Measurements from ENCODE around the gene KLK13.
A peak's percentile ranks its signal among the peaks of the same experiment; 100 is the strongest.

The KLK13 gene

DNA sequence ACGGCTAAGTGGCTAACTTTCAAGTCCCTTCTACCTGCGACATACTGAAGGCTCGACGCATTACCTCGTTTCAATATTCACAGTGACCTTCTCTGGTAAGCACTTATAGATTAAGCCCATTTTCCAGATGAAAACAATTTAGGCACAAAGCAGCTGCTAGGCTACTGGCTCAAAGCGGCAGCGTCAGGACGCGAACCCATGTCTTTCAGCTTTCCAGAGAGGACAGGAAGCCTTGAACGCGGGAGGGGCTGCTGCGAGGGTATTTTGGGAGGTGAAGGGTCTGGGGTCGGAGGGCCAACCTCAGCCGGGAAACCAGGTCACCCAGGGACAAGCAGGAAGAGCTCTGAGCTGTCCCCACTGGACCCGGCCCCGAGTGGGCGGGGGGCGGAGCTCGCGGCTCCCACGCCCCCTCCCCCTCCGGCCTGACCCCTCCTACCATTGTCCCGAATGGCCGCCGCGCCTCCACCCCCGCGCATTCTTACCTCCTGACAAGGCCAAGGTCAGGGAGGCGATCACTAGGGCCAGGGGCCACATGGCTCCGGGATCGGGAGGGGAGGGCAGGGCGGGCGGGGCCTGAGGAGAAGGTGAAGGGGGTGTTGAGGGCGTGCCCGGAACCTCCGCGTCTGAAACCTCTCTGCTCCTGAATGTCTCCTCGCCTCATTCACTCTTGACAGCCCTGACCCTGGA, at the start of gene KLK13:
TSS of gene KLK13 (minus strand) at position 559 of the 687 bp plus-strand sequence. CDS start at position 534, 25 bp downstream.
- no peak for DNase-seq (ENCODE audit: low read depth in 2 of 2)

DNA sequence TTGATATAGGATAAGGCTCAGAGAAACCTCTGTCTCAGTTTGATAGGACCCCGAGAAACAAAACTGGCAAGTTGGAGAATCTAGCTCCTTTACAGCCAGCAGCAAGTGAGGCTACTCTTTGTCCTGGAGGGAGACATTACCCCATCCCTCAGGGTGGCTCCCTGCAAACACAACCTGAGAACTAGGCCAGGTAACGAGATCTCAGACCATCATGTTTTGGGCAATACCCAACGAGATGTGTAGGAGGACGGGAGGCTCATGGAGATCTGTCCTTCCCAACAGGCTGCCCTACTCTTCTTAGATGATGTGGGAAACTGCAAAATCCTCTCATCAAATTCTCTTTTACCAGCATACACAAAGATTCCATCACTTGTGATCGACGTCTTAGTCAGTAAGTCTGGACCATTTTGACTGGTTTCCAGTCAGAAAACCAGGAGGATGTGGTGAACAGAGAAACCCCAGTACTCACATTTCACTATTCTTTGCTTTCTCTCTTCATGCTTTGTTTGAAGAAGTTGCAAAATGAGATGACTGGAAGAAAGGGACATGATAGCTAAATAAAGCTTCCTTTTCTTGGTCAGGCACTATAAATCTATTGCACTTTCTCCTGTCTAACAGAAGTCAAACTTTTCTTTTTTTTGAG, 49.3 kb upstream of the KLK13 start:
- DNase-seq (ENCODE audit: low read depth in 2 of 2) = no peak

DNA sequence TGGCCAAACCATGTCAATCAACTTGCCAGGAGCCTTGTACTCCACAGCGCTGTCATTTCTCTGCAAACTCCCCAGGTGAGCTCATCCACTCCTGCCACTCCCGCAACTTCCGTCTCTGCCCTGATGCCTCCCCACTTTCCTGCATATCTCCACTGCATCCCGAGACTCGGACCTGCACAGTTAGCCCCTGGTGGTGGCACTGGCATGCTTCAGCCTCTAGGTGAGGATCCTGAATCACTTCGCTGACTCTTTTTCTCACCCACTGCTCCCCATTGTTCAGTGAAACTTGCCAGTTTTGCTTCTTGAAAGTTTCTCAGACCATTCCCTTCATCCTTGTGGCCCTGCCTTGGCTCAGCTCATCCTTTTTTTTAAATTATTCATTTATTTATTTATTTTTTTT, 46.7 kb upstream of the KLK13 start:
- DNase-seq (ENCODE audit: low read depth in 2 of 2) = no peak

DNA sequence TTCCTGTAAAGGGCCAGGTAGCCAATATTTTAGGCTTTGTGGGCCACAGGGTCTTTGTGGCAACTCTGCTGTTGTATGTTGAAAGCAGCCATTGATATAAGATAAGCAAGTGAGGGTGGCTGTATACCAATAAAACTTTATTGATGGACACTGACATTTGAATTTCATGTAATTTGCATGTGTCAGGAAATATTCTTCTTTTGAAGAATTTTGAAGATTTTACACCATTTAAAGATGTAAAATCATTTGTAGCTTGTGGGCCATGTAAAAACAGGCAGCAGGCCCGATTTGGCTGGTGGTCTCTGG, 45.7 kb upstream of the KLK13 start:
- no peak for DNase-seq (ENCODE audit: low read depth in 2 of 2)

GRCh38 chr19:51108805-51109146, 43.9 kb upstream of the KLK13 start:
- DNase-seq (ENCODE audit: low read depth in 2 of 2) = no peak

DNA sequence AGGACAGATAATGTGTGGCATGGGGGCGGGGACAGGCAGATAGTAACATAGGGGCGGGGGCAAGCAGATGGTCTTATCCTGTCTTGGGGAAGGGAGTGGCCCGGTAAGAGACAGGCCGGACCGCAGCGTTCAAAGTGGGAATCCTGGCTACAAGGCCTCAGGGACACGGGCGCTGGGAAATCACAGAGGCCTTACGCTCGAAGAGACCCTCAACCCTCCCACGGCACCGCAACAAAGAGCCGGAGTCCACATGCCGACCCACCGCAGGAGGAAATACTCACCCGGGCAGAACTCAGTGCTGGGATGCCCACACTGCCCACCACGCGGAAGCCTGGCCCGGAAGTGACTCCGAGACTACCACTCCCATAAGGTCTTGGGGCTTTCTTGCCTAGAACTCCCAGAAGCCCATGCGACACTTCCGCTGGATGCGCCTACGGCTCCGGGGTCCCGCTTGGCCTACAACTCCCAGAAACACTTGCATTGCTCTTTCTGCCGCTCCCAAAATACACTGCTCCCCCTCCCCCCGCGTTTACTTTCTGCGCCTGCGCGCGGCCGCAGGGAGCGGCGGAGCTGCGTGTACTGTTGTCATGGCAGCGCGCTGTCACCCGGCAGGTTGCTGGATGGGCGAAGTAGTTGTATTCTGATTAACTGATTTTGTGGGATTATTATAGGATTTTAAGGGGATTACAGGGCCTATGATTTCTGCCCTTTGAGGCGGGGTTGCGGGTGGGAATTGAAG, 43.3 kb upstream of the KLK13 start, which contains the start of gene CTU1:
TSS of gene CTU1 (minus strand) at position 344 of the 739 bp plus-strand sequence. CDS start 3,840 bp downstream, outside the sequence.
- DNase-seq (ENCODE audit: low read depth in 2 of 2) = peak; percentile 95

DNA sequence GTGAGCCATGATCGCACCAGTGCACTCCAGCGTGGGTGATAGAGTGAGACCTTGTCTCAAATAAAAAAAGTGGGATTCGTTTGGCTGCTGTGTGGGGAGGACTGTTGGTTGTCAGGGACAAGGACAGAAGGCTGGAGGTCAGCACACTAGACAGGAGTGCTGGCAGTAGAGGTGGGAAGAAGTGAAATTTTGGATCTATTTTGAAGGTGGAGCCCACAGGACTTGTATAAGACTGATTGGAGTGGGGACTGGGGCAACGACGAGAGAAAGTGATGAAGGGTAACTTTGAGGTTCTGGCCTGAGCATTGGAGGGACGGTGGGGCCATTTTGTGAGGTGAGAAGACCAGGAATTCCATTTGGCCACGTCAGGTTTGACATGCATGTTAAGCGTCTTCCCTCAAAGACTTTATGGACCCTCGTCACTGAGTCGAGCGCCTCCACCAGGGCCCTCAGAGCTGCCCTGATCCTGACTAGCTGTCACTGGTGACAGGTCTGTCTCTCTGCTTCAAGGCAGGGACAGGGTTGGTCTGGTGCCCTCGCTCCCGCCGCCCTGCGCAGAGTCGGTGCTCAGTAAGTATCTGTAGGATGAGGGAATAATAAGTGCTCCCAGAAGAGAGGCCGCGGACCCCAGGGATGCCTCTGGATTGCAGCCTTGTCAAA, 42.6 kb upstream of the KLK13 start:
- no peak for DNase-seq (ENCODE audit: low read depth in 2 of 2)

- no peak for DNase-seq (ENCODE audit: low read depth in 2 of 2)
Measured at GRCh38 chr19:51103926-51104341, 39.0 kb upstream of the KLK13 start.

- no peak for DNase-seq (ENCODE audit: low read depth in 2 of 2)
Measured at GRCh38 chr19:51102991-51103390, 38.1 kb upstream of the KLK13 start.

DNA sequence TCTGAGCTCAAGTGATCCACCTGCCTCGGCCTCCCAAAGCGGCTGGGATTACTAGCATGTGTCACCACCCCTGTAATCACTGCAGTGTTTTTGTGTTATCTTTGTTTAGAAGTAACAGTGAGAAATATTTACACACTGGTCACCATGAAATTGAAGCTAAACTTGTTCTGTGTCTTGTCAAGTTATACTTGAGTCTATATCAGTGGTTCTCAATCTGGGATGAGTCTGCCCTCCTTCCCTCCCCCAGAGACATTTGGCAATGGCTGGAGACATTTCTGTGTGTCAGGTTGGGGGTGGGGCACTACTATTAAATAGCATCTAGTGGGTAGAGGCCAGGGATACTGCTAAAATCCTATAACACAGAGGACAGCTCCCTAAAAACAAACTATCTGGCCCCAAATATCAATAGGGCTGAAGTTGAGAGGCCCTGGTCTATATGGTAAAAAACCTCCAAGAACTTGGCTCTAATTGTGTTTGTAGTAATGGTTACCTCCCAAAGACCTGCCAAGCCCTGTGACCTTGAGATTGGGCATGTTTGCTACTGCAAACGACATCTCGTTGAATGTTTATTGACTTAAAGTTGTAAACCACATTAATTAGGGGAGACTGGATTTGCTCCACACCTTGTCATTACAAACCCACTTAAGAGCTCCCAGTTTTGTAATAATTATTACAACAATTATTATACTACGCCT, 36.4 kb upstream of the KLK13 start:
- no peak for DNase-seq (ENCODE audit: low read depth in 2 of 2)

- DNase-seq (ENCODE audit: low read depth in 2 of 2) = no peak
Measured at GRCh38 chr19:51100601-51101000, 35.7 kb upstream of the KLK13 start.

DNA sequence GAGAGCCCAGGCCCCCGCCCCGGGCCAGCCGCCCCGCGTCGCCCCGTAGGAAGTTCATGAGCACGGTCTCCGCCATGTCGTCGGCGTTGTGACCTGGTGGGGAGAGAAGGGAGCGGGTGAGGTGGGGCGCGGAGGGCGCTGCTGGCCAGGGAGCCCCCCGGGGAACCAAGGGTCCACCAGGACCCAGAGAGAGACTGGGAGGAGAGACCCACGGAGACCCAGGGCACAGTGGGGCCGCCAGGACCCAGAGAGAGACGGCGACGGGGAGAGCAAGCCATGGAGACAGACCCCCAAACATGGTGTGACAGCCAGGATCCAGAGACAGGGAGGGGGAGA, 34.1 kb upstream of the KLK13 start:
- DNase-seq (ENCODE audit: low read depth in 2 of 2) = no peak

DNA sequence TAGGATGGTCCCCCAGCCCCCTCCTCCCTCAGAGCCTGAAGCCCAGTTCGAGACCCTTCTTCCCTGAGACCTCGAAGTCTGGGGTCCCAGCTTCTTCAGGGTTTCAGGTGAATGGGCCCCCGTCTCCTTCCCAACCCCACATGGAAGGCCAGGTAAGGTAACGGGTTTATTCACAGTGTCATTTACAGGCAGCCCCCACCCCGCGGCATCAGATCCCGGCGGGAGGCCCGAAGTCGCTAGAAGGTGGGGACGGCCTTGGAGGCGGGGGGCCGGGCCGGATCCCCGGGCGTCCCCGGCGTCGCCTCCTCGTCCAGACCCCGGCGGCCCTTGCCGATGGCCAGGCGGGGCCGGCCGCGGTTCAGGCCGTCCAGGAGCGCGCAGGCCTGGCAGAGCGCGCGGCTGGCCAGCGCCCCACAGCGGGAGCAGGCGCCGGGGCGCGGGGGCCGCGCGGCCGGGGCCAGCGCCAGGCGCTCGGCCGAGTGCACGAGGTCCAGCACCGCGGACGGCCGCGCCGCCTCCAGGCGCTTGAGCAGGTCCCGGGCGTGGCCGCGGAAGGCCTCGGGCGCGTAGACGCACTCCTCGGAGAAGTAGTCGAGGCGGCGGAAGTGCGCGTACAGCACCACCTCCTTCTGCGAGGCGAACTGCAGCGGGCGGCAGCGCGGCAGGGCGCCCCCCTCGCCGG, 33.6 kb upstream of the KLK13 start:
- peak in 1 of 2 donors; percentile 19 for DNase-seq (ENCODE audit: low read depth in 2 of 2)

DNA sequence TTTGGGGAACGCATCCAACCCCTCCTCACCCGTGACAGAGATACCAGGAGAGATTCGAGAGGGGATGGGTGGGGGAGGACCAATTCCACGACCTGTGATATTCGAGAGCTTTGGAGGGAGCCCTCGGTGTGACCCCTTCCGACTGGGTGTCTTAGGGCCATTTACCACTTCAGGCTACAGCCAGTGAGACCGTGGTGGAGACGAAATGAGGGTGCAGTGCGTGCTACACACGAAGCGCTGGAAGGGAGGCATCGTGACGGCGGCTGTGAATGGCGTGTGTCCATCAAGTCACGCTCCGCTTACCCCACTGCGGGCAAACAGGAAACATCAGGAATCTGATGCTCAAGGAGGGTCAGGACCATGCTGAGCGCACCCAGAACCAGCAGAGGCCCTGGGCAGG, 32.9 kb upstream of the KLK13 start:
- DNase-seq (ENCODE audit: low read depth in 2 of 2) = no peak

GRCh38 chr19:51097166-51097738, 32.4 kb upstream of the KLK13 start:
- DNase-seq (ENCODE audit: low read depth in 2 of 2) = peak; percentile 67 to 79

DNA sequence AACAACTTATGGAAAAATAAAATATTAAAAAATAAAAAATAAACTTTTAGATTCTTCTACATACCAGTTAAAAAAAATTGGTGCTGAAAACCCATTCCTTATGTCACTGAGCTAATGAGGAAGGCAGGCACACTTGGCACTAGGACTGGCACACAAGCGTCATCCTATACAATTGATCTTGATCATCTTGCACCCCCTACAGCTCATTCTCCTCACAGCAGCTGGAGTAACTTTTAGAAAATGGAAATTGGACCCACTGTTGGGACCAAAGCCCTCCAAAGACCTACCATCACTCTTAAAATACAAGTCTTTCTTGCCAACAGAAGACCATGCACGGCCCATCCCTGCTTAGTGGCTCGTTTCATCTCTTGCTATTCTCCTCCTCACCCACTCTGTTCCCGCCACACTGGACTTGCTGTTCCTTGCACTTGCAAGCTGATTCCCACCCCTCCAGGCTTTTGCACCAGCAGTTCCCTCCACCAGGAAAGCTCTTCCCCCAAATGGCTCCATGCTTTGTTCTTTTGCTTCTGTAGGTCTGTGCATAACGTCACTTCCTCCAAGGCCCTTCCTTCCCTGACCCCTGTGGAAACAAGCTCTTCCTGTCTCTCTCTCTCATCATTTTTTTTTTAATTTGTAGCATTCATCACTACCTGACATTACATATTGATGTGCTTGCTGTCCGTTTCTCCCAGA, 31.7 kb upstream of the KLK13 start:
- no peak for DNase-seq (ENCODE audit: low read depth in 2 of 2)

DNA sequence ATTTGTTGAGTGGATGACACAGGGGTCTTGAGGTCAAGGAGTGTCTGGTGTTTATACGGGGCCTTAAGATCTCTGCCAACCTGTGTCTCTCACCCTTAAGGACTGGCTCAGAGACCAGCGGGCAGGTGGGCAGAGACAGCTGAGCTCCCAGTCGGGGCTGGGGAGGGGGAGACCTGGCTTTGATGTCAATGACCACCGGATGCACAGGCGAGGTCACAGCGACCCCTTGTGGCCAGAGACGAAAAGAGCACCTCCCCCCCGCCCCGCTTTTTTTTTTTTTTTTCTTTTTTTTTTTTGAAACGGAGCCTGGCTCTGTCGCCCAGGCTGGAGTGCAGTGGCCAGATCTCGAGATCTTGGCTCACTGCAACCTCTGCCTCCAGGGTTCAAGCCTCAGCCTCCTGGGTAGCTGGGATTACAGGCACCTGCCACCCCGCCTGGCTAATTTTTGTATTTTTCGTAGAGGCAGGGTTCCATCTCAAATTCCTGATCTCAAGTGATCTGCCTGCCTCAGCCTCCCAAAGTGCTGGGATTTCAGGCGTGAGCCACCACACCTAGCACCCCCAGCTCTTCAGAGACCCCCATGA, 29.9 kb upstream of the KLK13 start:
- peak; percentile 23 to 37 for DNase-seq (ENCODE audit: low read depth in 2 of 2)

- no peak for DNase-seq (ENCODE audit: low read depth in 2 of 2)
Measured at GRCh38 chr19:51093510-51094345, 28.8 kb upstream of the KLK13 start.

DNA sequence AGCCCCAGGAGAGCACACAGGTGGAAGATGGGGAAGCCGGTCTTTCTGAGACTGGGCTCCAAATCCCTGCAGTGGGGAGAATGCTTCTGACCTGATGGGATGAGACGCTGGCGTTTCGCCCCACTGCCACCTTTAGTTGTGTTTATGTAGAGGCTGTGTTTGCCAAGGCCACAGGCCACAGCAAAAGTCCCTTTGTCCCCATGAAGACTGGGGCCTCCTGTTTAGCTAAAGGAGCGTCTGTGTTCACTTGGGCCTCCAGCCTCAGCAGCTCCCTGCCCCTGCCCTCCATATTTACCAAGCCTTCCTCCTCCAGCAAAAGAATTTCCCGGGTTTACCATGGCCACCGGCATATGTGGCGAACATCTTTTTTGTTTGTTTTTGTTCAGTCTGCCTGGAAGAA, 28.2 kb upstream of the KLK13 start:
- no peak for DNase-seq (ENCODE audit: low read depth in 2 of 2)

Data from stimulated activated CD4-positive, alpha-beta T cell treated with anti-CD3 and anti-CD28 coated beads, Interleukin-4, amount 100 ng/mL, for 48 hours (primary cell).